GM12892 (cell line): ENCODE results near the gene ABHD4.

Experiments used
- POLR2A ChIP-seq: IDR thresholded peaks from 2 replicates; pipeline ENCODE4 v1.6.1; 2011; ENCODE audit warnings: low read depth, low read length, control low read depth
- POLR2AphosphoS5 ChIP-seq: IDR thresholded peaks from 2 replicates; pipeline ENCODE4 v1.6.1; 2011; ENCODE audit warnings: low read depth, low read length, control low read depth

GRCh38 chr14:22613736-22614239, 15.7 kb downstream of the ABHD4 start:
- TF ChIP-seq POLR2A (no peak), POLR2AphosphoS5 (no peak)
